ENCODE data around the gene LMAN2.

DNA sequence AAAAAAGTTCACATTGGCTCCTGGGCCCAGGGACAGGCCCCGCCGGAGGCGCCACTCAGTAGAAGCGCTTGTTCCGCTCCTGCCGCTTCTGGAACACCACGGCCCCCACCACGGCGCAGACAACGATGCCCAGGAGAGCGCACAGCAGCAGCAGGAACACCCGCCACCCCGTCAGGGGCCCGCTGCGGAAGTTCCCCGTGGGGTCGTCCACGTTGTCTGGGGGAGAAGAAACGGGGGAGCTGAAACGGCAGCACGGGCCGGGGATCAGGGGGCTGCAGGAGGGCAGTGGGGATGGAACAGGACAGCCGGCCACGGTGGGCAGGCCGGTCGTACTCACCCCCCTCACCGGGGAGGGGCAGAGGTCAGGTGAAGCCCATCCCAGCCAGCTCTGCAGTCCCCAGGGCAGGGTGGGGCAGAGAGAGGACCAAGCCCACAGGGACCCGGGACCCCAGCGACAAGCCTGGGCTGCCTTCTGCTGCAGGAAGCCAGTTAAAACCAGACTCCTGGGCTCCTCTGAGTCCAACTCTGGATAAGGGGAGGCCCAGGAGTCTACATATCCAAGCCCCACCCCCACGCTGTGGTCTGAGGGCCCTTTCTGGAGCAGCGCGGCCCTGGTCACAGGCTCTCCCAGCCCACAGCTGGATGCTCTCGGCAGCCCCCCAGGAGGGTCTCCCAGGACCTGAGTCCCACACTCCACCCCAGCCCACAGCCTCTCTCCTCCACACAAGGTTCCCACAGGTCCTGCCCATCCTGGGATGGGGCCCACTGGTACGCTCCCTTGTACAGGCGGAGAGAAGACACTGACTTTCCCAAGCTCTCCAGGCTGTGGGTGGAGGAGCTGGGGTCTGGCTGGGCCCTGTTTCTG, 19.2 kb downstream of the LMAN2 start:
- TF ChIP-seq POLR2AphosphoS5 (IDR thresholded peaks at IDR 0.05) = no peak
- TF ChIP-seq, protein P1, sequence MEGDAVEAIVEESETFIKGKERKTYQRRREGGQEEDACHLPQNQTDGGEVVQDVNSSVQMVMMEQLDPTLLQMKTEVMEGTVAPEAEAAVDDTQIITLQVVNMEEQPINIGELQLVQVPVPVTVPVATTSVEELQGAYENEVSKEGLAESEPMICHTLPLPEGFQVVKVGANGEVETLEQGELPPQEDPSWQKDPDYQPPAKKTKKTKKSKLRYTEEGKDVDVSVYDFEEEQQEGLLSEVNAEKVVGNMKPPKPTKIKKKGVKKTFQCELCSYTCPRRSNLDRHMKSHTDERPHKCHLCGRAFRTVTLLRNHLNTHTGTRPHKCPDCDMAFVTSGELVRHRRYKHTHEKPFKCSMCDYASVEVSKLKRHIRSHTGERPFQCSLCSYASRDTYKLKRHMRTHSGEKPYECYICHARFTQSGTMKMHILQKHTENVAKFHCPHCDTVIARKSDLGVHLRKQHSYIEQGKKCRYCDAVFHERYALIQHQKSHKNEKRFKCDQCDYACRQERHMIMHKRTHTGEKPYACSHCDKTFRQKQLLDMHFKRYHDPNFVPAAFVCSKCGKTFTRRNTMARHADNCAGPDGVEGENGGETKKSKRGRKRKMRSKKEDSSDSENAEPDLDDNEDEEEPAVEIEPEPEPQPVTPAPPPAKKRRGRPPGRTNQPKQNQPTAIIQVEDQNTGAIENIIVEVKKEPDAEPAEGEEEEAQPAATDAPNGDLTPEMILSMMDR (IDR thresholded peaks at IDR 0.05) = no peak

Measured in transverse colon (tissue), 4 donors.